IPS-NIHi7 (cell line): ENCODE measurements around the gene MMP26.

Experiments used
- DNase-seq: peaks from one replicate; pipeline ENCODE4 v3.0.0; 2012; ENCODE audit warnings: mixed read lengths; ENCODE audit errors: extremely low spot score

Gene MMP26

GRCh38 chr11:4722616-4723534 lies 18.3 kb downstream of the MMP26 start:
- peak; percentile 46 for DNase-seq

- DNase-seq = no peak
Observed at GRCh38 chr11:4727171-4727570, 22.6 kb downstream of the MMP26 start.

GRCh38 chr11:4740735-4741134 lies 36.2 kb downstream of the MMP26 start:
- no peak for DNase-seq

GRCh38 chr11:4748438-4748837 lies 43.9 kb downstream of the MMP26 start:
- no peak for DNase-seq

- no peak for DNase-seq
Observed at GRCh38 chr11:4751201-4751600, 46.6 kb downstream of the MMP26 start.
